PC-3 (cell line): ENCODE results near the gene ABCA7. TPM values are rescaled to one million over a fixed set of nuclear protein-coding genes. Genes with fewer than 3 reads are reported as not detected.

ENCODE experiments used
- ATAC-seq: fragments of 200-7000 bp; cut with Tn5 transposase; 2 replicates; pipeline ENCODE4 v1.9.1; 2020; ENCODE audit warnings: mild to moderate bottlenecking, moderate library complexity
- BruUV-seq: library from RNA; stranded (reverse); fragments of 400-500 nt; replicated peaks from 2 replicates; lab custom pipeline; 2021; lab: Mats Ljungman, UMichigan
- CTCF ChIA-PET: fragments of 300-600 bp; sonication (Branson Sonifier 250); formaldehyde crosslinking; loops from one replicate; lab custom pipeline; 2022; ENCODE audit warnings: antibody characterized with exemption; lab: Charles Lee
- POLR2A ChIA-PET: fragments of 300-600 bp; sonication (Branson Sonifier 250); formaldehyde crosslinking; loops from one replicate; lab custom pipeline; 2022; ENCODE audit warnings: antibody characterized with exemption; ENCODE audit not compliant: unreplicated experiment; lab: Charles Lee
- DNase-seq: peaks from one replicate; pipeline ENCODE4 v3.0.0-alpha.2; 2015
- H2AFZ ChIP-seq: fragments of 300-600 bp; sonication (generic); 2 replicates; pipeline ENCODE4 v1.6.0; 2016; ENCODE audit warnings: antibody characterized with exemption, low read length
- H3F3A ChIP-seq: fragments of 300-600 bp; sonication (generic); one replicate; pipeline ENCODE4 v1.6.0; 2017; ENCODE audit warnings: antibody characterized with exemption, low read length, control low read depth, mild to moderate bottlenecking; ENCODE audit not compliant: unreplicated experiment
- H3K27ac ChIP-seq: fragments of 300-600 bp; sonication (generic); 2 replicates; pipeline ENCODE4 v1.5.1; 2016; ENCODE audit warnings: mild to moderate bottlenecking, low read length
- H3K27me3 ChIP-seq: fragments of 300-600 bp; sonication (generic); 2 replicates; pipeline ENCODE4 v1.6.1; 2016; ENCODE audit warnings: low read length, mixed read lengths
- H3K36me3 ChIP-seq: fragments of 300-600 bp; sonication (generic); 2 replicates; pipeline ENCODE4 v1.6.1; 2016; ENCODE audit warnings: low read depth, mixed run types, low read length, mixed read lengths
- H3K4me1 ChIP-seq: fragments of 300-600 bp; sonication (generic); 2 replicates; pipeline ENCODE4 v1.5.1; 2016; ENCODE audit warnings: low read length; ENCODE audit not compliant: insufficient read depth
- H3K4me2 ChIP-seq: fragments of 300-600 bp; sonication (generic); 2 replicates; pipeline ENCODE4 v1.6.0; 2016; ENCODE audit warnings: low read length
- H3K4me3 ChIP-seq: fragments of 300-600 bp; sonication (generic); 2 replicates; pipeline ENCODE4 v1.5.1; 2016; ENCODE audit warnings: mild to moderate bottlenecking, low read length, mixed read lengths
- H3K79me2 ChIP-seq: fragments of 300-600 bp; sonication (generic); 2 replicates; pipeline ENCODE4 v1.6.1; 2017; ENCODE audit warnings: low read length, mixed read lengths
- H3K9ac ChIP-seq: fragments of 300-600 bp; sonication (generic); 2 replicates; pipeline ENCODE4 v1.6.0; 2016; ENCODE audit warnings: mild to moderate bottlenecking, low read length
- H3K9me2 ChIP-seq: fragments of 300-600 bp; sonication (generic); replicated peaks from 2 replicates; pipeline ENCODE4 v1.6.1; 2016; ENCODE audit warnings: mixed run types, low read length, mixed read lengths
- H3K9me3 ChIP-seq: fragments of 300-600 bp; sonication (generic); 2 replicates; pipeline ENCODE4 v1.6.1; 2016; ENCODE audit warnings: low read length, mixed read lengths
- H4K20me1 ChIP-seq: fragments of 300-600 bp; sonication (generic); 2 replicates; pipeline ENCODE4 v1.6.1; 2016; ENCODE audit warnings: low read length, mixed read lengths
- CTCF ChIP-seq: fragments of 300-600 bp; sonication (generic); conservative IDR thresholded peaks from 2 replicates; pipeline ENCODE4 v1.5.1; 2017; ENCODE audit warnings: antibody characterized with exemption, low read depth, mild to moderate bottlenecking, low read length
- EZH2 ChIP-seq: fragments of 300-600 bp; sonication (generic); IDR thresholded peaks from one replicate; pipeline ENCODE4 v1.6.1; 2017; ENCODE audit warnings: antibody characterized with exemption, mild to moderate bottlenecking, low read length; ENCODE audit not compliant: unreplicated experiment
- EZH2phosphoT487 ChIP-seq: fragments of 300-600 bp; sonication (generic); IDR thresholded peaks from 2 replicates; pipeline ENCODE4 v1.6.1; 2018; ENCODE audit warnings: mild to moderate bottlenecking, antibody characterized with exemption, low read length, borderline replicate concordance
- intact Hi-C: fragments of 100-400 bp; cut with micrococcal nuclease; formaldehyde crosslinking; loops from 2 replicates; pipeline ENCODE4 v1.9.0; 2023
- total RNA-seq: library from RNA; depleted of rRNA; stranded (reverse); fragments of >200 nt; gene quantifications from 2 replicates; pipeline ENCODE4 v1.2.3, GENCODE V29; 2014

ABCA7 gene
- total RNA-seq, 1 experiment from 2014 or later: 27.3 TPM

- no peaks in the 10 kb centered on the region for H3K4me1 ChIP-seq
- intact Hi-C loops: no loop called here
- H3K4me2 ChIP-seq: no peak overlapping the region
- H4K20me1 ChIP-seq: no peaks in the 10 kb centered on the region
- no peak overlapping the region for H3K4me3 ChIP-seq
- no peaks in the 10 kb centered on the region for H3K9me2 ChIP-seq
- no peaks in the 10 kb centered on the region for H3K27me3 ChIP-seq
- H3K27ac ChIP-seq: no peak overlapping the region
- no peaks in the 10 kb centered on the region for H3K79me2 ChIP-seq
- DNase-seq (no peak), ATAC-seq (no peak)
- no peaks in the 10 kb centered on the region for H3K9me3 ChIP-seq
- H3K36me3 ChIP-seq: no peaks in the 10 kb centered on the region
- CTCF ChIA-PET: interaction anchor here (0.8 kb wide), 1 partner anchor 15 kb away, joined by 4 read pairs; no protein-coding TSS in a partner anchor
- POLR2A ChIA-PET: no interaction called here
- no peak overlapping the region for H2AFZ ChIP-seq
- no peak overlapping the region for H3K9ac ChIP-seq
- no peaks in the 10 kb centered on the region for H3F3A ChIP-seq
- TF ChIP-seq EZH2phosphoT487 (no peak), CTCF (no peak)
- no TSS peak for BruUV-seq
Observed at GRCh38 chr19:1004204-1004802, 35.6 kb upstream of the ABCA7 start.

- Histone ChIP-seq H3K27ac (no peak overlapping the region), H3K9me3 (no peaks in the 10 kb centered on the region), H4K20me1 (no peaks in the 10 kb centered on the region), H3K4me3 (no peak overlapping the region), H3K4me1 (no peaks in the 10 kb centered on the region), H3K36me3 (no peaks in the 10 kb centered on the region), H3K4me2 (no peak overlapping the region), H3K9ac (no peak overlapping the region), H3F3A (no peaks in the 10 kb centered on the region), H3K79me2 (no peaks in the 10 kb centered on the region), H3K27me3 (no peaks in the 10 kb centered on the region), H3K9me2 (no peaks in the 10 kb centered on the region), H2AFZ (no peak overlapping the region)
- no peak for TF ChIP-seq EZH2
- TF ChIP-seq EZH2phosphoT487: no peak
- TF ChIP-seq CTCF: no peak
- ChIA-PET CTCF (no interaction called here), POLR2A (no interaction called here)
- DNase-seq (no peak), ATAC-seq (no peak)
- BruUV-seq: no TSS peak
- intact Hi-C loops: no loop called here
Observed at GRCh38 chr19:1004803-1005664, 34.9 kb upstream of the ABCA7 start.
